Vagina (tissue), 2 donors: ENCODE measurements around the gene ZBTB21. TPM values are rescaled to one million over a fixed set of nuclear protein-coding genes. Genes with fewer than 3 reads are reported as not detected.

Experiments
- DNase-seq, 2 donors: peaks; one replicate each; pipeline ENCODE4 v3.0.0-alpha.2; 2017; ENCODE audit errors: extremely low spot score in 2 of 2
- H3K27ac ChIP-seq: fragments of 200-600 bp; sonication (generic); one replicate; pipeline ENCODE4 v1.5.1; 2019
- H3K27me3 ChIP-seq: fragments of 200-600 bp; sonication (generic); one replicate; pipeline ENCODE4 v1.5.1; 2019
- H3K36me3 ChIP-seq, 2 donors: fragments of 200-600 bp; sonication (generic); one replicate each; pipeline ENCODE4 v1.5.1; 2017 to 2019
- H3K4me1 ChIP-seq: fragments of 200-600 bp; sonication (generic); one replicate; pipeline ENCODE4 v1.5.1; 2019
- H3K4me3 ChIP-seq, 2 donors: fragments of 200-600 bp; sonication (generic); 1 replicate in 1 of 2; 2 replicates in 1 of 2; pipeline ENCODE4 v1.5.1; 2016 to 2019
- H3K9me3 ChIP-seq: fragments of 200-600 bp; sonication (generic); one replicate; pipeline ENCODE4 v1.5.1; 2019
- POLR2A ChIP-seq, 2 donors: fragments of 450-650 bp; IDR thresholded peaks; one replicate each; pipeline ENCODE4 v1.6.1; 2017; ENCODE audit warnings: antibody characterized with exemption in 2 of 2, mild to moderate bottlenecking in 2 of 2, moderate library complexity in 2 of 2
- POLR2AphosphoS5 ChIP-seq, 2 donors: sonication (generic); formaldehyde crosslinking; IDR thresholded peaks; one replicate each; pipeline ENCODE4 v1.9.0; 2017; ENCODE audit warnings: antibody characterized with exemption in 2 of 2, mild to moderate bottlenecking in 2 of 2, low read depth in 1 of 2; ENCODE audit not compliant: insufficient read depth in 1 of 2
- intact Hi-C: fragments of 100-400 bp; cut with DNase I; formaldehyde crosslinking; loops from one replicate; pipeline ENCODE4 v1.15.1; 2023
- total RNA-seq: library from RNA; depleted of rRNA; stranded (reverse); fragments of >200 nt; gene quantifications from one replicate; pipeline ENCODE4 v1.2.3, GENCODE V29; 2016
- TF ChIP-seq, protein P1 (sequence below), 3 experiments: fragments of 450-650 bp in 2 of 3; fragments of 200-600 bp in 1 of 3; sonication (generic) in 1 of 3; IDR thresholded peaks; one replicate each; pipeline ENCODE4 v1.5.1; 2017 to 2019; ENCODE audit warnings: antibody characterized with exemption in 3 of 3, mild to moderate bottlenecking in 2 of 3, moderate library complexity in 2 of 3

Gene ZBTB21
- total RNA-seq, 1 donor from 2014 or later = 16.7 TPM

DNA sequence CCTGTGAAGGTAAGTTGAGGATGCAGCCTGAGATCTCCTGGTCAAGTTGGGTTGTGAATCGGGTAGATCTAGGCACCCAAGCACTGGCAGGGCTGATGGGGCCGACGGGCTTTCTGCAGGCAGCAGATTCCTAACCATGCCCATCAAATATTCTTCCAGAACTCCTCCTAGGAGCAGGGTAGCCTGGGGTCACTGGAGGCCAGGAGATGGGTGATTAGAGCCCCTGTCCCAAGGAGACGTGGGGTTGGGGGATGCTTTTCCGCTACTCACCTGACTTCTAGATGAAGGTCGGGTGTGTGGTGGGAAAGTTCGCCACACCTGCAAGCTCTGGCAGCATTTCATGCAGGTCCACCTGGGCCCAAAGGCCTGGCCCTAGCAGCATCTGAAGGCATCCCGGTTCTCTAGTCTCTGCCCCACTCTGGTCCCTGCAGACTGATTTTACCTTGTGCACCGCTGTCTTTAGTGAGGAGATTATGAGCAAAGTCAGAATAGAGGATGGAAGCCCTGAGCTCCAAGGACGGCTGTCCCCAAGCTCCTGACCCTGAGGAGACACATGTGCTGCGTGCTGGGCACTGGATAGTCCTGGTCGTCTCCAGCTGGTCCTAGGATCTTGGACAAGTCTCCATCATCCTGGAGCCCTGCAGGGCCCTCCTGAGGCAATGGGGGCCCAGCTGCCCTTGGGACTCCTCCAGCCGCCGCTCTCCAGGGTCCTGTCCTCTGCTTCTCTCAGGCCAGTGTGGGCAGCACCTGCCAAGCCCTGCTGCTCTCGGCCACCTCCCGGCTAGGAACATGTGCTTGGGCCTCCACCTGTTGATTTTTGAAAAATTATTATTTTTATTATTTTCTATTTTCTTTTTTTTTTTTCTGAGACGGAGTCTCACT, 34.5 kb downstream of the ZBTB21 start:
- TF ChIP-seq, protein P1, sequence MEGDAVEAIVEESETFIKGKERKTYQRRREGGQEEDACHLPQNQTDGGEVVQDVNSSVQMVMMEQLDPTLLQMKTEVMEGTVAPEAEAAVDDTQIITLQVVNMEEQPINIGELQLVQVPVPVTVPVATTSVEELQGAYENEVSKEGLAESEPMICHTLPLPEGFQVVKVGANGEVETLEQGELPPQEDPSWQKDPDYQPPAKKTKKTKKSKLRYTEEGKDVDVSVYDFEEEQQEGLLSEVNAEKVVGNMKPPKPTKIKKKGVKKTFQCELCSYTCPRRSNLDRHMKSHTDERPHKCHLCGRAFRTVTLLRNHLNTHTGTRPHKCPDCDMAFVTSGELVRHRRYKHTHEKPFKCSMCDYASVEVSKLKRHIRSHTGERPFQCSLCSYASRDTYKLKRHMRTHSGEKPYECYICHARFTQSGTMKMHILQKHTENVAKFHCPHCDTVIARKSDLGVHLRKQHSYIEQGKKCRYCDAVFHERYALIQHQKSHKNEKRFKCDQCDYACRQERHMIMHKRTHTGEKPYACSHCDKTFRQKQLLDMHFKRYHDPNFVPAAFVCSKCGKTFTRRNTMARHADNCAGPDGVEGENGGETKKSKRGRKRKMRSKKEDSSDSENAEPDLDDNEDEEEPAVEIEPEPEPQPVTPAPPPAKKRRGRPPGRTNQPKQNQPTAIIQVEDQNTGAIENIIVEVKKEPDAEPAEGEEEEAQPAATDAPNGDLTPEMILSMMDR (IDR thresholded peaks at IDR 0.05) = no peak
- TF ChIP-seq POLR2AphosphoS5 (IDR thresholded peaks at IDR 0.05; ENCODE audit: insufficient read depth in 1 of 2, low read depth in 1 of 2) (no peak), POLR2A (IDR thresholded peaks at IDR 0.05) (no peak)
- intact Hi-C loops = no loop called here
- Histone ChIP-seq H3K27me3 (no peaks in the 10 kb centered on the region), H3K36me3 (no peaks in the 10 kb centered on the region), H3K4me1 (peaks cover 20% of the 10 kb centered on the region), H3K9me3 (no peaks in the 10 kb centered on the region), H3K4me3 (no peak overlapping the region), H3K27ac (no peak overlapping the region)
- DNase-seq = peak in 1 of 2 donors; percentile 76

DNA sequence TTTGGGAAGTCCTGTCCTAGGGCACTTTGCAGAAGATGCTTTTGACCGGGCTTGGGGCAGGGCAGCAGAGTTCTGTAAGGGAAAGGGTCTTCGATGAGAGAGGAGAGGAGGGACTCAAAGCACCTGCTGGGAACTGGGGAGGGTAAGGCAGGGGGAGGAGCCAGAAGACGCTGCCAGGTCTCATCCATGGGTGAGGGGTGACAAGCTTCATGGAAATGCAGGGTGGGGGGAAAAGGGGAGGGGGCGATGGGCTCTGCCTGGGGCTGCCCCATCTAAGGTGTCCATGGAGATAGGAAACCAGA, 35.5 kb downstream of the ZBTB21 start:
- DNase-seq = peak in 1 of 2 donors; percentile 58
- Histone ChIP-seq H3K4me1 (peaks cover 14% of the 10 kb centered on the region), H3K4me3 (no peak overlapping the region), H3K27me3 (no peaks in the 10 kb centered on the region), H3K36me3 (no peaks in the 10 kb centered on the region), H3K9me3 (no peaks in the 10 kb centered on the region), H3K27ac (no peak overlapping the region)
- intact Hi-C loops = no loop called here
- no peak for TF ChIP-seq POLR2A (IDR thresholded peaks at IDR 0.05)
- TF ChIP-seq, protein P1 (IDR thresholded peaks at IDR 0.05) = no peak
- no peak for TF ChIP-seq POLR2AphosphoS5 (IDR thresholded peaks at IDR 0.05; ENCODE audit: insufficient read depth in 1 of 2, low read depth in 1 of 2)

DNA sequence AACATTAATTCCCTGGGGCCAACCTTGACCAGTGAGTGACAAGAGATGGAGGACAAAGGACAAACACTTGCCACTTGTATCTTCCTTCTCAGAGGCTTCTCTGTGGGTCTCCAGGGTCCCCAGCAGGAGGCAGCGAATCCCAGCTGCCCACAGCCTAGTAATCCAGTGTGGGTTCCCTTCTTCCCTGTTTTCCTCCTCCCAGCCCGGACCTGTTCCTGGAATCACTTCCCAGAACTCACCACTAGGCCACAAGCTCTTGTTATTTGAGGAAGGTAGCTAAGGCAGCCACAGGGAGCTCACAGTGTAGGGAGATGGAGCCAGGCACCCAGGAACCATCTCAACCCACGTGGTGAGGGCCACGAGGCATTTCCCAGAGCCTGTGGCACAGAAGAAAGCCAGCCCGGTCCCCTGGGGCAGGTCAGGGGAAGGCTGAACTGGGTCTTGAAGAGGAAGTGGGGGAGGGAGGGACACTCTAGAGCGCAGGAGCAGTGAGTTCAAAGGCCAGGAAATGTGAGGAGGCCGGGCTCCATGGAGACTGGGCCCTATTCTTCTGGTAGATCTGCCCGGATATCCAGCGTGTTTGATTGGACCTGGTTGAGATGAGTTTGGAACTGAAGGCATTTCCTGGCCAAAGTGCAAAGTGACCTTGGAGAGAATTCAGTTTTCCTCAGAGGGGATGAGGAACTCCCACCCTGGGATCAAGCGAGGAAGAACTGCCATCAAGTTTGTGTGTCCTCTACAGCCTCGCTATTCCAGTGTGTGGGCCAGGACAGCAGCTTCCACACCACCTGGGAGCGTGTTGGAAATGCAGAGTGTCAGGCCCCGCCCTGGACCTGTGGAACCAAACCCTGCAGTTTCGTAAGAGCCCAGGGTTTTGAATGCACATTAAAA, 36.1 kb downstream of the ZBTB21 start:
- TF ChIP-seq, protein P1 (IDR thresholded peaks at IDR 0.05) = no peak
- TF ChIP-seq POLR2AphosphoS5 (IDR thresholded peaks at IDR 0.05; ENCODE audit: insufficient read depth in 1 of 2, low read depth in 1 of 2) (no peak), POLR2A (IDR thresholded peaks at IDR 0.05) (no peak)
- H3K27ac ChIP-seq = no peak overlapping the region
- intact Hi-C loops = no loop called here
- no peaks in the 10 kb centered on the region for H3K36me3 ChIP-seq
- peak in 1 of 2 donors; percentile 77 for DNase-seq
- no peaks in the 10 kb centered on the region for H3K9me3 ChIP-seq
- peaks cover 12% of the 10 kb centered on the region for H3K4me1 ChIP-seq
- H3K27me3 ChIP-seq = no peaks in the 10 kb centered on the region
- no peak overlapping the region for H3K4me3 ChIP-seq

DNA sequence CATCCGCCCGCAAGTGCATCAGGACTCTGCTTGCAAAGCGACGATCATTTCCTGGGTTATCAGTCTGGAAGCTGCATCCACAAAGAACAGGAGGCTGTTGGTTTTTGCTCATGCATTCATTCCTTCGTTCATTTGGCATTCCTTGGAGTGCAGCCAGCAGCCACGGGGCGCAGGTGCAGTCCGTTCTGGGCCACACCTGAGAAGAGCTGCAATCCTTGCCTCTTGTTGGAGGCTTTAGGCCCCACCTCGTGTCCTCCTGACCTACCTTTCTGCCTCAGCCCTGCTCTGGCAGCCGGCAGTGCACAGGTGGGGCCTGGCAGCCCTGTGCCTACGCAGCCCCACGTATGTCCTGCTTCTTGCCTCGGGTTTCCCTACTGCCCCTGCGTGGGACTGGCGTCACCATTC, 36.7 kb downstream of the ZBTB21 start:
- Histone ChIP-seq H3K4me1 (peaks cover 12% of the 10 kb centered on the region), H3K9me3 (no peaks in the 10 kb centered on the region), H3K36me3 (no peaks in the 10 kb centered on the region), H3K27ac (no peak overlapping the region), H3K4me3 (no peak overlapping the region), H3K27me3 (no peaks in the 10 kb centered on the region)
- no peak for TF ChIP-seq POLR2A (IDR thresholded peaks at IDR 0.05)
- no peak for TF ChIP-seq POLR2AphosphoS5 (IDR thresholded peaks at IDR 0.05; ENCODE audit: insufficient read depth in 1 of 2, low read depth in 1 of 2)
- TF ChIP-seq, protein P1 (IDR thresholded peaks at IDR 0.05) = no peak
- intact Hi-C loops = no loop called here
- peak in 1 of 2 donors; percentile 54 for DNase-seq
